Neural progenitor cell (in vitro differentiated cells): Measurements from ENCODE around the gene FARP1. TPM values are rescaled to one million over a fixed set of nuclear protein-coding genes. Genes with fewer than 3 reads are reported as not detected.

Experiments used
- DNase-seq: peaks from one replicate; pipeline ENCODE4 v3.0.0-alpha.2; 2016; ENCODE audit warnings: low spot score
- H2AFZ ChIP-seq: fragments of 200-600 bp; sonication (generic); replicated peaks from 2 replicates; pipeline ENCODE4 v1.6.1; 2016; ENCODE audit warnings: antibody characterized with exemption
- H3F3A ChIP-seq: fragments of 200-600 bp; sonication (generic); 2 replicates; pipeline ENCODE4 v1.6.1; 2016; ENCODE audit warnings: antibody characterized with exemption, low read depth
- H3K27ac ChIP-seq: fragments of 200-600 bp; sonication (generic); 2 replicates; pipeline ENCODE4 v1.5.1; 2016; ENCODE audit warnings: mild to moderate bottlenecking
- H3K27me3 ChIP-seq: fragments of 200-600 bp; sonication (generic); 2 replicates; pipeline ENCODE4 v1.6.1; 2016; ENCODE audit warnings: mild to moderate bottlenecking, moderate library complexity
- H3K36me3 ChIP-seq: fragments of 200-600 bp; sonication (generic); 2 replicates; pipeline ENCODE4 v1.5.1; 2016
- H3K4me1 ChIP-seq: fragments of 200-600 bp; sonication (generic); 2 replicates; pipeline ENCODE4 v1.6.1; 2016; ENCODE audit warnings: mixed run types
- H3K4me2 ChIP-seq: fragments of 200-600 bp; sonication (generic); 2 replicates; pipeline ENCODE4 v1.6.1; 2016
- H3K4me3 ChIP-seq: fragments of 200-600 bp; sonication (generic); 2 replicates; pipeline ENCODE4 v1.5.1; 2016
- H3K79me2 ChIP-seq: fragments of 200-600 bp; sonication (generic); 2 replicates; pipeline ENCODE4 v1.6.1; 2016; ENCODE audit warnings: low read depth
- H3K9ac ChIP-seq: fragments of 200-600 bp; sonication (generic); 2 replicates; pipeline ENCODE4 v1.6.1; 2016
- H3K9me3 ChIP-seq: fragments of 200-600 bp; sonication (generic); 2 replicates; pipeline ENCODE4 v1.5.1; 2016; ENCODE audit warnings: low read depth
- H4K20me1 ChIP-seq: fragments of 200-600 bp; sonication (generic); 2 replicates; pipeline ENCODE4 v1.6.1; 2016; ENCODE audit warnings: low read depth
- H3K27ac Mint-ChIP-seq: 3 replicates; pipeline ENCODE4 v1.8.0; 2021; ENCODE audit warnings: mixed read lengths
- H3K27me3 Mint-ChIP-seq: 2 replicates; pipeline ENCODE4 v1.8.0; 2022; ENCODE audit warnings: low read depth, mild to moderate bottlenecking, inconsistent platforms, moderate library complexity, mixed read lengths; ENCODE audit not compliant: insufficient read depth
- H3K36me3 Mint-ChIP-seq: 3 replicates; pipeline ENCODE4 v1.8.0; 2021; ENCODE audit warnings: mixed read lengths
- H3K4me1 Mint-ChIP-seq: 3 replicates; pipeline ENCODE4 v1.8.0; 2021; ENCODE audit warnings: mixed read lengths
- H3K4me3 Mint-ChIP-seq: 3 replicates; pipeline ENCODE4 v1.8.0; 2021; ENCODE audit warnings: mild to moderate bottlenecking, moderate library complexity, mixed read lengths
- H3K9me3 Mint-ChIP-seq: 3 replicates; pipeline ENCODE4 v1.8.0; 2020; ENCODE audit warnings: mixed read lengths
- CTCF ChIP-seq: fragments of 200-600 bp; sonication (generic); IDR thresholded peaks from 2 replicates; pipeline ENCODE4 v1.5.1; 2017; ENCODE audit warnings: antibody characterized with exemption, mild to moderate bottlenecking
- EZH2 ChIP-seq: fragments of 200-600 bp; sonication (generic); IDR thresholded peaks from 2 replicates; pipeline ENCODE4 v1.6.1; 2017; ENCODE audit warnings: antibody characterized with exemption, mild to moderate bottlenecking, moderate library complexity
- EZH2phosphoT487 ChIP-seq: fragments of 200-600 bp; sonication (generic); IDR thresholded peaks from 2 replicates; pipeline ENCODE4 v1.6.1; 2017; ENCODE audit warnings: antibody characterized with exemption
- total RNA-seq: library from RNA; depleted of rRNA; stranded (reverse); fragments of >200 nt; gene quantifications from 2 replicates; pipeline ENCODE4 v1.2.3, GENCODE V29; 2015; ENCODE audit warnings: low replicate concordance

The FARP1 gene
- total RNA-seq, 1 donor from 2014 or later = 78.0 TPM

GRCh38 chr13:98335721-98336120, 192.8 kb downstream of the FARP1 start:
- TF ChIP-seq EZH2 (no peak), CTCF (no peak), EZH2phosphoT487 (no peak)
- no peaks in the 10 kb centered on the region for H3K27me3 Mint-ChIP-seq
- DNase-seq = peak; percentile 31

DNA sequence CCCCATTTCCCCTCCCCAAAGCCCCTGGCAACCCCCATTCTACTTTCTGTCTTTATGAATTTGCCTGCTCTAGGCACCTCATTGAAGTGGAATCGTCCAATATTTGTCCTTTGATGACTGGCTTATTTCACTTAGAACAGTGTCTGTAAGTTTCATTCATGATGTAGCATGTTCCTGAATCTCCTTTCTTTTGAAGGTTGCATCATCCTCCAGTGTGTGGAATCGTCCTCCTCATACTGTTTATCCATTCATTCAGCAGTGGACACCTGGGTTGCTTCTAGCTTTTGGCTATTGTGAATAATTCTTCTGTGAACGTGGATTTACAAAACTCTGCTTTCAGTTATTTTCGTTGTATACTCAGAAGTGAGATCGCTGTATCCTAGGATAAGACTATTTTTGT, 195.4 kb downstream of the FARP1 start:
- peaks cover 30% of the 10 kb centered on the region for H3K79me2 ChIP-seq
- Mint-ChIP-seq H3K36me3 (peaks cover 16% of the 10 kb centered on the region), H3K4me1 (peaks cover 19% of the 10 kb centered on the region), H3K9me3 (peaks cover 6% of the 10 kb centered on the region), H3K4me3 (no peak overlapping the region), H3K27me3 (no peaks in the 10 kb centered on the region), H3K27ac (no peak overlapping the region)
- no peak overlapping the region for H3K4me2 ChIP-seq
- H3K9me3 ChIP-seq = no peaks in the 10 kb centered on the region
- no peak overlapping the region for H3K27ac ChIP-seq
- H3F3A ChIP-seq = no peaks in the 10 kb centered on the region
- TF ChIP-seq EZH2phosphoT487 (no peak), EZH2 (no peak), CTCF (no peak)
- no peaks in the 10 kb centered on the region for H3K36me3 ChIP-seq
- H2AFZ ChIP-seq = no peak overlapping the region
- H3K27me3 ChIP-seq = no peaks in the 10 kb centered on the region
- no peak for DNase-seq
- H3K9ac ChIP-seq = no peak overlapping the region
- no peak overlapping the region for H3K4me3 ChIP-seq
- peaks cover 14% of the 10 kb centered on the region for H3K4me1 ChIP-seq
- H4K20me1 ChIP-seq = peaks cover 3% of the 10 kb centered on the region

More at GRCh38 chr13:98335721-98336120, 192.8 kb downstream of the FARP1 start:
- H3K4me3 ChIP-seq = no peak overlapping the region
- no peaks in the 10 kb centered on the region for H3K36me3 ChIP-seq
- no peak overlapping the region for H3K9ac ChIP-seq
- peaks cover 47% of the 10 kb centered on the region for H3K79me2 ChIP-seq
- H3K9me3 Mint-ChIP-seq = peaks cover 6% of the 10 kb centered on the region
- H3K4me2 ChIP-seq = no peak overlapping the region
- H2AFZ ChIP-seq = no peak overlapping the region
- no peak overlapping the region for H3K27ac Mint-ChIP-seq
- H3K4me3 Mint-ChIP-seq = no peak overlapping the region
- H3F3A ChIP-seq = no peaks in the 10 kb centered on the region
- H3K27me3 ChIP-seq = no peaks in the 10 kb centered on the region
- peaks cover 34% of the 10 kb centered on the region for H3K4me1 ChIP-seq
- H3K4me1 Mint-ChIP-seq = peaks cover 24% of the 10 kb centered on the region
- H3K36me3 Mint-ChIP-seq = peaks cover 14% of the 10 kb centered on the region
- no peak overlapping the region for H3K27ac ChIP-seq
- H4K20me1 ChIP-seq = no peaks in the 10 kb centered on the region
- H3K9me3 ChIP-seq = no peaks in the 10 kb centered on the region

- Histone ChIP-seq H3K9ac (no peak overlapping the region), H2AFZ (no peak overlapping the region), H3K4me1 (peaks cover 16% of the 10 kb centered on the region), H3K79me2 (peaks cover 29% of the 10 kb centered on the region), H3K27me3 (no peaks in the 10 kb centered on the region), H3K4me3 (no peak overlapping the region), H3K4me2 (no peak overlapping the region), H3F3A (no peaks in the 10 kb centered on the region), H4K20me1 (peaks cover 9% of the 10 kb centered on the region), H3K9me3 (no peaks in the 10 kb centered on the region), H3K36me3 (no peaks in the 10 kb centered on the region), H3K27ac (no peak overlapping the region)
- DNase-seq = no peak
- Mint-ChIP-seq H3K4me3 (no peak overlapping the region), H3K36me3 (peaks cover 11% of the 10 kb centered on the region), H3K27ac (no peak overlapping the region), H3K9me3 (peaks cover 3% of the 10 kb centered on the region), H3K4me1 (peaks cover 32% of the 10 kb centered on the region), H3K27me3 (no peaks in the 10 kb centered on the region)
- TF ChIP-seq CTCF (no peak), EZH2 (no peak)
These were observed 197.0 kb downstream of the FARP1 start for GRCh38 chr13:98339684-98340425.
